K562 treated with DMSO at 1 percent for 24 hours (cell line): Measurements from ENCODE around the gene PC. TPM values are rescaled to one million over a fixed set of nuclear protein-coding genes. Genes with fewer than 3 reads are reported as not detected.

Source experiments
- total RNA-seq: library from RNA; unstranded; fragments of 300-600 nt; gene quantifications from 2 replicates; pipeline ENCODE4 v1.2.3, GENCODE V29; 2022; ENCODE audit warnings: low read depth; ENCODE audit not compliant: insufficient read depth

The PC gene, protein sequence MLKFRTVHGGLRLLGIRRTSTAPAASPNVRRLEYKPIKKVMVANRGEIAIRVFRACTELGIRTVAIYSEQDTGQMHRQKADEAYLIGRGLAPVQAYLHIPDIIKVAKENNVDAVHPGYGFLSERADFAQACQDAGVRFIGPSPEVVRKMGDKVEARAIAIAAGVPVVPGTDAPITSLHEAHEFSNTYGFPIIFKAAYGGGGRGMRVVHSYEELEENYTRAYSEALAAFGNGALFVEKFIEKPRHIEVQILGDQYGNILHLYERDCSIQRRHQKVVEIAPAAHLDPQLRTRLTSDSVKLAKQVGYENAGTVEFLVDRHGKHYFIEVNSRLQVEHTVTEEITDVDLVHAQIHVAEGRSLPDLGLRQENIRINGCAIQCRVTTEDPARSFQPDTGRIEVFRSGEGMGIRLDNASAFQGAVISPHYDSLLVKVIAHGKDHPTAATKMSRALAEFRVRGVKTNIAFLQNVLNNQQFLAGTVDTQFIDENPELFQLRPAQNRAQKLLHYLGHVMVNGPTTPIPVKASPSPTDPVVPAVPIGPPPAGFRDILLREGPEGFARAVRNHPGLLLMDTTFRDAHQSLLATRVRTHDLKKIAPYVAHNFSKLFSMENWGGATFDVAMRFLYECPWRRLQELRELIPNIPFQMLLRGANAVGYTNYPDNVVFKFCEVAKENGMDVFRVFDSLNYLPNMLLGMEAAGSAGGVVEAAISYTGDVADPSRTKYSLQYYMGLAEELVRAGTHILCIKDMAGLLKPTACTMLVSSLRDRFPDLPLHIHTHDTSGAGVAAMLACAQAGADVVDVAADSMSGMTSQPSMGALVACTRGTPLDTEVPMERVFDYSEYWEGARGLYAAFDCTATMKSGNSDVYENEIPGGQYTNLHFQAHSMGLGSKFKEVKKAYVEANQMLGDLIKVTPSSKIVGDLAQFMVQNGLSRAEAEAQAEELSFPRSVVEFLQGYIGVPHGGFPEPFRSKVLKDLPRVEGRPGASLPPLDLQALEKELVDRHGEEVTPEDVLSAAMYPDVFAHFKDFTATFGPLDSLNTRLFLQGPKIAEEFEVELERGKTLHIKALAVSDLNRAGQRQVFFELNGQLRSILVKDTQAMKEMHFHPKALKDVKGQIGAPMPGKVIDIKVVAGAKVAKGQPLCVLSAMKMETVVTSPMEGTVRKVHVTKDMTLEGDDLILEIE
- 25.8 and 43.3 TPM in 2 replicates for total RNA-seq

DNA sequence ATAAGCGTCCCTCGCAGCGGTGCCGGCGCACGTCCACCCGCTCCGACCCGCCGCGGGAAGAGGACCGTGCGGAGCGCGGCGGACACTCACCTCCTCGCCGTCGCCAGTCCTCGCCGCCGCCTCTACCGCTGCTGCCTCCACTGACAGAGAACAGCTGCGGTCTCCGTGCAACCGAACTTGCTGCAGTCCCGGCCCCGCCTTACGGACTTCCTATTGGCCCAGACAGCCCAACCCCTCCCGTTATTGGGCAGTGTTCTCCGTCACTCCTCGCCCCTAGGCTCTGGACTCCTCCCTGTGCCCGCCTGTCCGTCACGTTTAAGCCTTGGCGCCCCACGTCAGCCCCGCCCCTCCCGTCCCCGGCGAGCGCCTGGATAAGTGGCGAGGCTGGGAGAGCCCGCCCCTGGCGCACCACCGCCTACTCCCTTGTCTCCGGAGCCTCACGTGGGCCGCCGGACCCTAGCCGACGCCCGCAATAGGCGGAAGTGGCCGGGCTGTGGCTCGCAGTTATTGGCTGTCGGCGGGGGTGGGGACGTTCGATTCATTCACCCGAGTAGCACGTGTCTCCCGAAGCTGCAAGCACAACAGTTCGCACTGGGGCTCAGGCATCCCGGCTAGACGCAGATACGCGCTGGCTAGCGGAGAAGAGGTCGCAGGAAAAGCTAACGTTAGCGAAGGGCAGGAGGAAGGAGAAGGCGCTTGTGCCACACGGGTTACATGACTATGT lies at the start of gene PC:
TSS of gene PC (minus strand) at position 152 of the 724 bp plus-strand sequence. CDS start 86,224 bp downstream, outside the sequence.

GRCh38 chr11:66974724-66975404 lies 16.7 kb upstream of the PC start, which contains the start of gene C11orf86:
C11orf86 (plus strand) TSS chr11:66975304; CDS start chr11:66975363, 59 bp downstream.

GRCh38 chr11:66856496-66857233 lies 101.5 kb downstream of the PC start, which contains the start of gene LRFN4:
LRFN4 (plus strand) TSS chr11:66857064; CDS start chr11:66857745, 681 bp downstream.

DNA sequence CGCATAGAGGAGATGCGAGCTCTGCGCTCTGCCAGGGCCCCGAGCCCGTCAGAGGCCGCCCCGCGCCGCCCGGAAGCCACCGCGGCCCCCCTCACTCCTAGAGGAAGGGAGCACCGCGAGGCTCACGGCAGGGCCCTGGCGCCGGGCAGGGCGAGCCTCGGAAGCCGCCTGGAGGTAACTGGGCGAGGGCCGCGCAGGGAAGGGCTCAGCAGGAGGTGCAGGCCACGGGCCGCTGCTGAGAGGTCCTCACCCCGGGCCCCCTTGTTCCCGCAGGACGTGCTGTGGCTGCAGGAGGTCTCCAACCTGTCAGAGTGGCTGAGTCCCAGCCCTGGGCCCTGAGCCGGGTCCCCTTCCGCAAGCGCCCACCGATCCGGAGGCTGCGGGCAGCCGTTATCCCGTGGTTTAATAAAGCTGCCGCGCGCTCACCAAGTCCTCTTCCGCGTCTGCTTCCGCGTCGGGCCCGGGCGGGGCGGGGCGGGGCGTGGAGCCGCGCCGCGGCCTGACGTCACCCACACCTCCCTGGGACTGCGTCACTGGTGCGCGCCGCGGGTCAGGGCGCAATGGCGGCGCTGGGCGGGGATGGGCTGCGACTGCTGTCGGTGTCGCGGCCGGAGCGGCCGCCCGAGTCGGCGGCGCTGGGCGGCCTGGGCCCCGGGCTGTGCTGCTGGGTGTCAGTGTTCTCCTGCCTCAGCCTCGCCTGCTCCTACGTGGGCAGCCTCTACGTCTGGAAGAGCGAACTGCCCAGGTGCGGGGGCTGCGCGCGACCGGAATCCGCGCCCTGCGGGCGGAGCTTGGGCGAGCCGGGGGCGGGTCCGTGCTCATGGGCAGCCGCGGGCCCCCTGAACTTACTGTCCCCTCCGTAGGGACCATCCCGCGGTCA lies 115.0 kb downstream of the PC start, which contains the start of gene RCE1:
TSS of gene RCE1 (plus strand) at position 546 of the 880 bp plus-strand sequence. CDS start at position 561, 15 bp downstream.

Other genes starting within 250 kb of the PC start
- 16.2 and 19.8 TPM in 2 replicates for gene SPTBN2, start 229.2 kb downstream of the PC start, total RNA-seq
- gene RCE1, start 114.9 kb downstream of the PC start, total RNA-seq: 46.4 and 56.5 TPM in 2 replicates
- gene LRFN4, start 101.3 kb downstream of the PC start, total RNA-seq: 20.0 and 26.4 TPM in 2 replicates
- not detected in 2 replicates for gene C11orf86, start 16.9 kb upstream of the PC start, total RNA-seq
- gene SYT12, start 64.8 kb upstream of the PC start, total RNA-seq: 0.60 and 0.64 TPM in 2 replicates
- gene RHOD, start 98.5 kb upstream of the PC start, total RNA-seq: not detected in 2 replicates
- gene KDM2A, start 160.9 kb upstream of the PC start, total RNA-seq: 32.5 and 34.0 TPM in 2 replicates